OCI-LY3 (cell line): ENCODE measurements around the gene CHN2.

ENCODE experiments used
- H2AFZ ChIP-seq: fragments of 200-600, 300-600 bp; shearing (Covaris generic); 2 replicates; pipeline ENCODE4 v1.6.0; 2014; ENCODE audit warnings: antibody characterized with exemption, low read depth, low read length
- H3K27ac ChIP-seq: fragments of 200-600, 300-600 bp; sonication (generic); 2 replicates; pipeline ENCODE4 v1.5.1; 2014; ENCODE audit warnings: mild to moderate bottlenecking, low read length, moderate library complexity, mixed read lengths
- H3K27me3 ChIP-seq: fragments of 200-600, 300-600 bp; sonication (generic); 2 replicates; pipeline ENCODE4 v1.6.1; 2014; ENCODE audit warnings: low read depth, low read length, mixed read lengths
- H3K36me3 ChIP-seq: fragments of 200-600, 300-600 bp; sonication (generic); replicated peaks from 2 replicates; pipeline ENCODE3; 2014; ENCODE audit warnings: low read depth, low read length, mixed read lengths
- H3K4me1 ChIP-seq: fragments of 300-600, 200-600 bp; sonication (generic); 2 replicates; pipeline ENCODE4 v1.6.1; 2014; ENCODE audit warnings: low read length, mixed read lengths
- H3K4me2 ChIP-seq: fragments of 200-600, 300-600 bp; sonication (generic); 2 replicates; pipeline ENCODE4 v1.6.1; 2014; ENCODE audit warnings: low read length, mixed read lengths
- H3K4me3 ChIP-seq: fragments of 300-600, 200-600 bp; sonication (generic); 2 replicates; pipeline ENCODE4 v1.5.1; 2014; ENCODE audit warnings: antibody characterized with exemption, mild to moderate bottlenecking, low read length, moderate library complexity
- H3K79me2 ChIP-seq: fragments of 300-600, 200-600 bp; shearing (Covaris generic); 2 replicates; pipeline ENCODE4 v1.6.1; 2014; ENCODE audit warnings: mild to moderate bottlenecking, low read length, mixed read lengths
- H3K9ac ChIP-seq: fragments of 300-600, 200-600 bp; shearing (Covaris generic); 2 replicates; pipeline ENCODE4 v1.6.0; 2014; ENCODE audit warnings: mild to moderate bottlenecking, low read length, moderate library complexity
- H3K9me3 ChIP-seq: fragments of 200-600, 300-600 bp; shearing (Covaris generic); 2 replicates; pipeline ENCODE4 v1.6.1; 2014; ENCODE audit warnings: low read length, mixed read lengths; ENCODE audit not compliant: insufficient read depth
- H4K20me1 ChIP-seq: fragments of 200-600, 300-600 bp; sonication (generic); 2 replicates; pipeline ENCODE4 v1.6.1; 2016; ENCODE audit warnings: low read length, mixed read lengths; ENCODE audit not compliant: insufficient read depth
- EZH2phosphoT487 ChIP-seq: fragments of 200-600 bp; shearing (Covaris generic); IDR thresholded peaks from 2 replicates; pipeline ENCODE4 v1.6.1; 2018; ENCODE audit warnings: antibody characterized with exemption, mixed run types, low read depth
- TF ChIP-seq, protein P1 (sequence below): fragments of 200-600, 300-600 bp; sonication (generic); IDR thresholded peaks from 2 replicates; pipeline ENCODE4 v1.5.1; 2014; ENCODE audit warnings: antibody characterized with exemption, low read length, low read depth

CHN2 gene

DNA sequence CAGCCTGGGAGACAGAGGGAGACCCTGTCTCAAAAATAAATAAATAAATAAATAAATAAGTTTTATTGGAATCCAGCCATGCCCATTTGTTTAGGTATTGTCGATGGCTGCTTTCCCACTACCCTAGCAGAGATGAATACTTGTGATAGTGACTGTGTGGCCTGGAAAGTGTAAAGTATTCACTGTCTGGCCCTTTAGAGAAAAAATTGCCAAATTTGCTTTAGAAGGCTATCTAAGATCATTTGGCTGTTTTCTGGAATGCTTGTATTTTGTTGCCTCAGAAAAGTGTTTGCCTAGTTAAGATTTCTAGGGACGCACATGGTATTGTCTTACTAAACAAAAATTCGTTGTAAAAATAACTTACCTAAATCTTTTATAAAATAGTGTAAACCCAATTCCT is 35.4 kb downstream of the CHN2 start:
- H2AFZ ChIP-seq: no peak overlapping the region
- no peak overlapping the region for H3K27ac ChIP-seq
- H3K36me3 ChIP-seq: no peaks in the 10 kb centered on the region
- no peaks in the 10 kb centered on the region for H3K79me2 ChIP-seq
- H3K4me1 ChIP-seq: peaks cover 10% of the 10 kb centered on the region
- no peak overlapping the region for H3K4me3 ChIP-seq
- H3K9me3 ChIP-seq: no peaks in the 10 kb centered on the region
- no peaks in the 10 kb centered on the region for H4K20me1 ChIP-seq
- no peak overlapping the region for H3K9ac ChIP-seq
- H3K4me2 ChIP-seq: no peak overlapping the region
- H3K27me3 ChIP-seq: peaks cover 14% of the 10 kb centered on the region; the same call in 1 of the 2 replicates
- TF ChIP-seq EZH2phosphoT487: no peak
- TF ChIP-seq, protein P1, sequence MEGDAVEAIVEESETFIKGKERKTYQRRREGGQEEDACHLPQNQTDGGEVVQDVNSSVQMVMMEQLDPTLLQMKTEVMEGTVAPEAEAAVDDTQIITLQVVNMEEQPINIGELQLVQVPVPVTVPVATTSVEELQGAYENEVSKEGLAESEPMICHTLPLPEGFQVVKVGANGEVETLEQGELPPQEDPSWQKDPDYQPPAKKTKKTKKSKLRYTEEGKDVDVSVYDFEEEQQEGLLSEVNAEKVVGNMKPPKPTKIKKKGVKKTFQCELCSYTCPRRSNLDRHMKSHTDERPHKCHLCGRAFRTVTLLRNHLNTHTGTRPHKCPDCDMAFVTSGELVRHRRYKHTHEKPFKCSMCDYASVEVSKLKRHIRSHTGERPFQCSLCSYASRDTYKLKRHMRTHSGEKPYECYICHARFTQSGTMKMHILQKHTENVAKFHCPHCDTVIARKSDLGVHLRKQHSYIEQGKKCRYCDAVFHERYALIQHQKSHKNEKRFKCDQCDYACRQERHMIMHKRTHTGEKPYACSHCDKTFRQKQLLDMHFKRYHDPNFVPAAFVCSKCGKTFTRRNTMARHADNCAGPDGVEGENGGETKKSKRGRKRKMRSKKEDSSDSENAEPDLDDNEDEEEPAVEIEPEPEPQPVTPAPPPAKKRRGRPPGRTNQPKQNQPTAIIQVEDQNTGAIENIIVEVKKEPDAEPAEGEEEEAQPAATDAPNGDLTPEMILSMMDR: no peak

DNA sequence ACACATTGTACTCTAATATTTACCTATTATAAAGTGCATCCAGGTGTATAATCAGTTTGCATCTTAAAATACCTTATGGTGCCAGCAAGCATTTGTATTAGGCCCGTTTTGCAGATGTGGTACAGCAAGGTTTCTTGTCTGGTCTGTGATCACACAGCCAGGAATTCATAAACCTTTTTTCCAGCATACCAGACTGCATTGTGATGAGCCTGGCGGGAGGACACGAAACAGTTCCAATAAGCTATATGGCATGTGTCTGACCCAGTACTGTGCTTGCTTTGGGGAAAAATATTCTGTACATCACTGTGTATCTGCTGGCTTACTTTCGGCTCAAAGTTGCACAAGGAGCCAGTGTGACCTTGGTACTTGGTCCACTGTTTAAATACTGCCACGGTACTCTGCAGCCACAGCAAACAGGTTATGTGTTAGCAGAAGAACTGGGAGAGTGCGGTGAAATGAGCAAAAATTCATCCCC is 36.3 kb downstream of the CHN2 start:
- H3K4me3 ChIP-seq: no peak overlapping the region
- TF ChIP-seq EZH2phosphoT487: no peak
- TF ChIP-seq, protein P1: no peak
- H3K9ac ChIP-seq: no peak overlapping the region
- H2AFZ ChIP-seq: no peak overlapping the region
- H3K27ac ChIP-seq: no peak overlapping the region
- H4K20me1 ChIP-seq: no peaks in the 10 kb centered on the region
- peaks cover 21% of the 10 kb centered on the region for H3K27me3 ChIP-seq
- peaks cover 12% of the 10 kb centered on the region for H3K4me1 ChIP-seq
- H3K36me3 ChIP-seq: no peaks in the 10 kb centered on the region
- H3K79me2 ChIP-seq: no peaks in the 10 kb centered on the region
- H3K4me2 ChIP-seq: no peak overlapping the region
- H3K9me3 ChIP-seq: no peaks in the 10 kb centered on the region

GRCh38 chr7:29231671-29232232 is 37.2 kb downstream of the CHN2 start:
- no peak overlapping the region for H3K27ac ChIP-seq
- no peaks in the 10 kb centered on the region for H3K36me3 ChIP-seq
- H3K9ac ChIP-seq: no peak overlapping the region
- H3K9me3 ChIP-seq: no peaks in the 10 kb centered on the region
- TF ChIP-seq EZH2phosphoT487: no peak
- TF ChIP-seq, protein P1: no peak
- no peak overlapping the region for H3K4me3 ChIP-seq
- no peak overlapping the region for H2AFZ ChIP-seq
- H4K20me1 ChIP-seq: no peaks in the 10 kb centered on the region
- H3K79me2 ChIP-seq: no peaks in the 10 kb centered on the region
- peaks cover 29% of the 10 kb centered on the region for H3K27me3 ChIP-seq
- peaks cover 12% of the 10 kb centered on the region for H3K4me1 ChIP-seq
- no peak overlapping the region for H3K4me2 ChIP-seq

GRCh38 chr7:29234438-29234837 is 39.9 kb downstream of the CHN2 start:
- H3K36me3 ChIP-seq: no peaks in the 10 kb centered on the region
- no peak overlapping the region for H3K9ac ChIP-seq

More at GRCh38 chr7:29234438-29234837, 39.9 kb downstream of the CHN2 start:
- no peaks in the 10 kb centered on the region for H3K79me2 ChIP-seq
- peaks cover 12% of the 10 kb centered on the region for H3K4me1 ChIP-seq
- H3K27me3 ChIP-seq: peaks cover 31% of the 10 kb centered on the region
- no peaks in the 10 kb centered on the region for H3K9me3 ChIP-seq
- no peaks in the 10 kb centered on the region for H4K20me1 ChIP-seq
- TF ChIP-seq, protein P1: no peak
- no peak for TF ChIP-seq EZH2phosphoT487
- H3K4me2 ChIP-seq: peak overlapping the region; percentile 56
- peak overlapping the region; percentile 35; the same call in 1 of the 2 replicates for H3K4me3 ChIP-seq
- H2AFZ ChIP-seq: no peak overlapping the region
- no peak overlapping the region for H3K27ac ChIP-seq
